Activated CD4-positive, alpha-beta T cell treated with anti-CD3 and anti-CD28 coated beads, Interleukin-2, amount 10 ng/mL, durations not matched to agents 24 days and 14 days (primary cell): ENCODE measurements around the gene ISOC1. TPM values are rescaled to one million over a fixed set of nuclear protein-coding genes. Genes with fewer than 3 reads are reported as not detected.

Experiments used
- DNase-seq: peaks from one replicate; pipeline ENCODE4 v3.0.0; 2022
- H3K27ac Mint-ChIP-seq: one replicate; pipeline ENCODE4 v1.8.0; 2022; ENCODE audit warnings: mild to moderate bottlenecking, mixed read lengths
- H3K27me3 Mint-ChIP-seq: one replicate; pipeline ENCODE4 v1.8.0; 2022; ENCODE audit warnings: mixed read lengths
- H3K36me3 Mint-ChIP-seq: one replicate; pipeline ENCODE4 v1.8.0; 2022; ENCODE audit warnings: low read depth, mild to moderate bottlenecking, mixed read lengths
- H3K4me1 Mint-ChIP-seq: one replicate; pipeline ENCODE4 v1.8.0; 2021; ENCODE audit warnings: mixed read lengths
- H3K4me3 Mint-ChIP-seq: one replicate; pipeline ENCODE4 v1.8.0; 2022; ENCODE audit warnings: mild to moderate bottlenecking, moderate library complexity, mixed read lengths
- H3K9me3 Mint-ChIP-seq: one replicate; pipeline ENCODE4 v1.8.0; 2021; ENCODE audit warnings: mixed read lengths
- intact Hi-C: fragments of 100-400 bp; cut with micrococcal nuclease; formaldehyde crosslinking; loops from one replicate; pipeline ENCODE4 v1.15.1; 2023
- total RNA-seq: library from RNA; stranded (reverse); gene quantifications from 2 replicates; pipeline ENCODE4 v1.2.3, GENCODE V29; 2022

The ISOC1 gene
- total RNA-seq, 1 donor from 2014 or later: 31.6 TPM

- Mint-ChIP-seq H3K9me3 (no peaks in the 10 kb centered on the region), H3K4me3 (peak overlapping the region; percentile 59), H3K27me3 (no peaks in the 10 kb centered on the region), H3K4me1 (peaks cover 10% of the 10 kb centered on the region), H3K36me3 (no peaks in the 10 kb centered on the region), H3K27ac (peak overlapping the region; percentile 86)
- peak; percentile 59 for DNase-seq
- intact Hi-C loops: loop anchor here (1.0 kb wide), 1 partner anchor 32 kb away; the partner anchor contains the start of gene ISOC1
Observed at GRCh38 chr5:129125819-129126218, 31.3 kb downstream of the ISOC1 start.

- no peaks in the 10 kb centered on the region for H3K36me3 Mint-ChIP-seq
- no peak overlapping the region for H3K4me3 Mint-ChIP-seq
- intact Hi-C loops: no loop called here
- no peaks in the 10 kb centered on the region for H3K9me3 Mint-ChIP-seq
- no peak overlapping the region for H3K27ac Mint-ChIP-seq
- DNase-seq: no peak
- no peaks in the 10 kb centered on the region for H3K4me1 Mint-ChIP-seq
- peaks cover 2% of the 10 kb centered on the region for H3K27me3 Mint-ChIP-seq
Observed at GRCh38 chr5:129133553-129133952, 39.0 kb downstream of the ISOC1 start.

- peak; percentile 65 for DNase-seq
- Mint-ChIP-seq H3K36me3 (no peaks in the 10 kb centered on the region), H3K4me3 (no peak overlapping the region), H3K9me3 (no peaks in the 10 kb centered on the region), H3K27me3 (peaks cover 2% of the 10 kb centered on the region), H3K27ac (no peak overlapping the region), H3K4me1 (no peaks in the 10 kb centered on the region)
- intact Hi-C loops: loop anchor here (2.0 kb wide), 1 partner anchor 231 kb away; no protein-coding TSS in a partner anchor
Observed at GRCh38 chr5:129135633-129136032, 41.1 kb downstream of the ISOC1 start.

GRCh38 chr5:129137637-129138036 lies 43.1 kb downstream of the ISOC1 start:
- Mint-ChIP-seq H3K27me3 (peaks cover 2% of the 10 kb centered on the region), H3K4me3 (no peak overlapping the region), H3K4me1 (no peaks in the 10 kb centered on the region), H3K36me3 (no peaks in the 10 kb centered on the region), H3K9me3 (no peaks in the 10 kb centered on the region), H3K27ac (no peak overlapping the region)
- intact Hi-C loops: no loop called here
- no peak for DNase-seq

- no peak overlapping the region for H3K27ac Mint-ChIP-seq
- H3K4me1 Mint-ChIP-seq: no peaks in the 10 kb centered on the region
- no peak for DNase-seq
- intact Hi-C loops: no loop called here
- H3K36me3 Mint-ChIP-seq: no peaks in the 10 kb centered on the region
- H3K4me3 Mint-ChIP-seq: no peak overlapping the region
- no peaks in the 10 kb centered on the region for H3K9me3 Mint-ChIP-seq
- H3K27me3 Mint-ChIP-seq: no peaks in the 10 kb centered on the region
Observed at GRCh38 chr5:129141078-129141477, 46.5 kb downstream of the ISOC1 start.

GRCh38 chr5:129141696-129142095 lies 47.1 kb downstream of the ISOC1 start:
- intact Hi-C loops: no loop called here
- Mint-ChIP-seq H3K4me3 (no peak overlapping the region), H3K27ac (no peak overlapping the region), H3K9me3 (no peaks in the 10 kb centered on the region), H3K4me1 (no peaks in the 10 kb centered on the region), H3K36me3 (no peaks in the 10 kb centered on the region), H3K27me3 (no peaks in the 10 kb centered on the region)
- DNase-seq: no peak

GRCh38 chr5:129155876-129156275 lies 61.3 kb downstream of the ISOC1 start:
- Mint-ChIP-seq H3K4me1 (no peaks in the 10 kb centered on the region), H3K9me3 (peaks cover 7% of the 10 kb centered on the region), H3K36me3 (no peaks in the 10 kb centered on the region), H3K27me3 (no peaks in the 10 kb centered on the region), H3K27ac (no peak overlapping the region), H3K4me3 (no peak overlapping the region)
- intact Hi-C loops: no loop called here
- no peak for DNase-seq

GRCh38 chr5:129161830-129162229 lies 67.3 kb downstream of the ISOC1 start:
- no peak for DNase-seq
- H3K9me3 Mint-ChIP-seq: peaks cover 7% of the 10 kb centered on the region
- H3K27ac Mint-ChIP-seq: no peak overlapping the region
- no peak overlapping the region for H3K4me3 Mint-ChIP-seq
- H3K27me3 Mint-ChIP-seq: no peaks in the 10 kb centered on the region
- no peaks in the 10 kb centered on the region for H3K4me1 Mint-ChIP-seq
- no peaks in the 10 kb centered on the region for H3K36me3 Mint-ChIP-seq
- intact Hi-C loops: no loop called here

Other genes starting within 250 kb of the ISOC1 start
- gene SLC27A6, start 129.3 kb upstream of the ISOC1 start, total RNA-seq: not detected in 2 replicates